NT2/D1 (cell line): ENCODE measurements around the gene MYLIP.

ENCODE experiments used
- DNase-seq: peaks from one replicate; pipeline ENCODE4 v3.0.0-alpha.2; 2011; ENCODE audit warnings: low read depth, low spot score
- H3K27me3 ChIP-seq: 2 replicates; pipeline ENCODE4 v1.6.0; 2011; ENCODE audit warnings: mild to moderate bottlenecking; ENCODE audit not compliant: insufficient read length, insufficient read depth
- H3K36me3 ChIP-seq: 2 replicates; pipeline ENCODE4 v1.6.1; 2011; ENCODE audit warnings: mild to moderate bottlenecking, low read length, mixed read lengths; ENCODE audit not compliant: insufficient read depth, insufficient read length
- H3K4me1 ChIP-seq: 2 replicates; pipeline ENCODE4 v1.5.1; 2011; ENCODE audit not compliant: insufficient read depth, insufficient read length
- H3K4me3 ChIP-seq: 2 replicates; pipeline ENCODE4 v1.5.1; 2011; ENCODE audit warnings: low read depth; ENCODE audit not compliant: insufficient read length
- H3K9ac ChIP-seq: 2 replicates; pipeline ENCODE4 v1.6.0; 2011; ENCODE audit warnings: low read depth; ENCODE audit not compliant: insufficient read length
- H3K9me3 ChIP-seq: 2 replicates; pipeline ENCODE4 v1.5.1; 2011; ENCODE audit warnings: mild to moderate bottlenecking, low read length; ENCODE audit not compliant: insufficient read depth
- SUZ12 ChIP-seq: IDR thresholded peaks from 2 replicates; pipeline ENCODE4 v1.6.1; 2011; ENCODE audit not compliant: insufficient read length, insufficient read depth; ENCODE audit errors: extremely low read depth
- YY1 ChIP-seq: IDR thresholded peaks from 2 replicates; pipeline ENCODE4 v1.6.1; 2011; ENCODE audit not compliant: insufficient read length, insufficient read depth
- ZNF274 ChIP-seq: IDR thresholded peaks from 2 replicates; pipeline ENCODE4 v1.6.1; 2011; ENCODE audit warnings: mild to moderate bottlenecking, low read depth, low read length

MYLIP gene

DNA sequence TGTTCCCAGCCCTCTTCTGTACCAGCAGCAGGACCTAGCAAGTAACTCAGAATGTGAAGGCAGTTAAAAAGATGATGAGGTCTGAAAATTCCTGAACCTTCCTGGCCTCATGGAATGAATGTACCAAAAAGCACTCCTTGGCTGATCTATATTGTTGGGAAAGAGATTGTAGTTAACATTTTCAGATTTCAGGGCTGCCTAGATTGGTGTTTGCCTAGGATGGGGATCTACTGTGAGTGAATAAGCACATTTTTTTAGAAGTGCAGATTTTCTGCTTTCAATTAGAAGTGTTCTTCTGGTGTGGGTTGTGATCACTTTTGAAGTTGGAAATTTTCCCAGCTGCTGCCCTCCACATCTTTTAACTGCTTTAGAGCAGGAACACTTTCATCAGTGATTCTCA, 6.2 kb downstream of the MYLIP start:
- Histone ChIP-seq H3K4me1 (no peaks in the 10 kb centered on the region), H3K36me3 (no peaks in the 10 kb centered on the region), H3K9ac (no peak overlapping the region), H3K9me3 (no peaks in the 10 kb centered on the region), H3K27me3 (no peaks in the 10 kb centered on the region), H3K4me3 (no peak overlapping the region)
- no peak for DNase-seq
- TF ChIP-seq YY1: no peak
- TF ChIP-seq SUZ12: no peak
- no peak for TF ChIP-seq ZNF274

GRCh38 chr6:16136091-16136490, 7.2 kb downstream of the MYLIP start:
- TF ChIP-seq SUZ12: no peak
- TF ChIP-seq YY1: no peak
- TF ChIP-seq ZNF274: no peak
- Histone ChIP-seq H3K9ac (no peak overlapping the region), H3K27me3 (no peaks in the 10 kb centered on the region), H3K4me3 (no peak overlapping the region), H3K9me3 (no peaks in the 10 kb centered on the region), H3K4me1 (no peaks in the 10 kb centered on the region), H3K36me3 (no peaks in the 10 kb centered on the region)
- DNase-seq: no peak

GRCh38 chr6:16136621-16137450, 8.0 kb downstream of the MYLIP start:
- H3K36me3 ChIP-seq: peaks cover 4% of the 10 kb centered on the region
- no peak overlapping the region for H3K4me3 ChIP-seq
- H3K4me1 ChIP-seq: no peaks in the 10 kb centered on the region
- H3K9ac ChIP-seq: no peak overlapping the region
- no peak for DNase-seq
- TF ChIP-seq ZNF274: no peak
- TF ChIP-seq SUZ12: no peak
- TF ChIP-seq YY1: no peak
- H3K27me3 ChIP-seq: no peaks in the 10 kb centered on the region
- no peaks in the 10 kb centered on the region for H3K9me3 ChIP-seq

- no peak for DNase-seq
- H3K27me3 ChIP-seq: no peaks in the 10 kb centered on the region
- no peaks in the 10 kb centered on the region for H3K9me3 ChIP-seq
- TF ChIP-seq SUZ12 (no peak), ZNF274 (no peak)
- peaks cover 10% of the 10 kb centered on the region for H3K36me3 ChIP-seq
- no peaks in the 10 kb centered on the region for H3K4me1 ChIP-seq
- H3K9ac ChIP-seq: no peak overlapping the region
- H3K4me3 ChIP-seq: no peak overlapping the region
Observed at GRCh38 chr6:16137451-16137801, 8.5 kb downstream of the MYLIP start.

GRCh38 chr6:16139556-16139955, 10.7 kb downstream of the MYLIP start:
- peaks cover 30% of the 10 kb centered on the region for H3K36me3 ChIP-seq
- H3K9me3 ChIP-seq: no peaks in the 10 kb centered on the region
- TF ChIP-seq SUZ12: no peak
- TF ChIP-seq YY1: no peak
- TF ChIP-seq ZNF274: no peak
- no peaks in the 10 kb centered on the region for H3K4me1 ChIP-seq
- DNase-seq: no peak
- H3K4me3 ChIP-seq: no peak overlapping the region
- no peaks in the 10 kb centered on the region for H3K27me3 ChIP-seq
- H3K9ac ChIP-seq: no peak overlapping the region

GRCh38 chr6:16140607-16141006, 11.7 kb downstream of the MYLIP start:
- no peak overlapping the region for H3K9ac ChIP-seq

DNA sequence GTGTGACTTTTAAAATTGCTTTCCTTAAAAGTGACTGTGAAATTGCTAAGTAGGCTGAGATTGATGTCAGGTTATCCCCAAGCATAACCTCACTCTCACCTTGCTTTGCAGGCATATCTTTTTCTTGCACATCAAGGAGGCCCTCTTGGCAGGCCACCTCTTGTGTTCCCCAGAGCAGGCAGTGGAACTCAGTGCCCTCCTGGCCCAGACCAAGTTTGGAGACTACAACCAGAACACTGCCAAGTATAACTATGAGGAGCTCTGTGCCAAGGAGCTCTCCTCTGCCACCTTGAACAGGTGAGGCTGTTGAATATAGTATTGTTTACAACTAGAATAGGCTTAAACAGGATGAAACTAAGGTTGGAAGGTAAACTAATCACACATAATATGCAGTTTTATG, 12.6 kb downstream of the MYLIP start:
- H3K4me1 ChIP-seq: no peaks in the 10 kb centered on the region
- no peak overlapping the region for H3K4me3 ChIP-seq
- DNase-seq: no peak
- peaks cover 50% of the 10 kb centered on the region for H3K36me3 ChIP-seq
- no peaks in the 10 kb centered on the region for H3K27me3 ChIP-seq
- no peak for TF ChIP-seq ZNF274
- TF ChIP-seq SUZ12: no peak
- no peak for TF ChIP-seq YY1
- no peaks in the 10 kb centered on the region for H3K9me3 ChIP-seq
- no peak overlapping the region for H3K9ac ChIP-seq

More at GRCh38 chr6:16140607-16141006, 11.7 kb downstream of the MYLIP start:
- H3K27me3 ChIP-seq: no peaks in the 10 kb centered on the region
- no peaks in the 10 kb centered on the region for H3K9me3 ChIP-seq
- no peak overlapping the region for H3K4me3 ChIP-seq
- no peaks in the 10 kb centered on the region for H3K4me1 ChIP-seq
- no peak for TF ChIP-seq SUZ12
- TF ChIP-seq YY1: no peak
- TF ChIP-seq ZNF274: no peak
- H3K36me3 ChIP-seq: peaks cover 41% of the 10 kb centered on the region
- DNase-seq: no peak
